GM21360 (cell line): ENCODE measurements around the gene RRAS2.
"Not testable (repeated sequence)": the region's sequence is repeated elsewhere in the genome, so short reads cannot be mapped to it uniquely, and the experiment has no call there.

ENCODE experiments used
- ATAC-seq: cut with Tn5 transposase; IDR thresholded peaks from one replicate; pipeline ENCODE4 v1.9.1; 2021; ENCODE audit warnings: mild to moderate bottlenecking, moderate library complexity; ENCODE audit not compliant: unreplicated experiment

RRAS2 gene

DNA sequence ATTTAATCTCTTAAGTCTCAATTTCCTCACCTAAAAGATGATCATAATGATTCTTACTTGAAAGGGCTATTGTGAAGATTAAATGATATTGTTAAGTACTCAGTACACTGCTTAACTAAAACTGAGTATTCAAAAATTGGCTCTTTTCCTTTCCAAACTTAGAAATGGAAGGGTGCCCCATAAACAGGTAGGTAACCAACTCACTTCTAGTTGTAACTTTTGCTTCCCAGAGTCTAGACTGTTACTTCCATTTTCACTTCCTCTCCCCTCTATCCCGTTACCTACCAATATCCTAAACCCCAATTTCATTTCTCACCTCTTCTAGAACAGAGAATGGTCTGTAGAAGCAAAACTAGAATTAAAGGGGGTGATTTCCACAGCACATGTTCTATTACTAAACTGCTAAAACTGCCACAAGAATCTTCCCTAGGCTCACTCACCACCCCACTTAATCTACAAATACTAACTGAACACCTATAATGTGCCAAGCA, 50.0 kb downstream of the RRAS2 start:
- peak; percentile 41 for ATAC-seq

DNA sequence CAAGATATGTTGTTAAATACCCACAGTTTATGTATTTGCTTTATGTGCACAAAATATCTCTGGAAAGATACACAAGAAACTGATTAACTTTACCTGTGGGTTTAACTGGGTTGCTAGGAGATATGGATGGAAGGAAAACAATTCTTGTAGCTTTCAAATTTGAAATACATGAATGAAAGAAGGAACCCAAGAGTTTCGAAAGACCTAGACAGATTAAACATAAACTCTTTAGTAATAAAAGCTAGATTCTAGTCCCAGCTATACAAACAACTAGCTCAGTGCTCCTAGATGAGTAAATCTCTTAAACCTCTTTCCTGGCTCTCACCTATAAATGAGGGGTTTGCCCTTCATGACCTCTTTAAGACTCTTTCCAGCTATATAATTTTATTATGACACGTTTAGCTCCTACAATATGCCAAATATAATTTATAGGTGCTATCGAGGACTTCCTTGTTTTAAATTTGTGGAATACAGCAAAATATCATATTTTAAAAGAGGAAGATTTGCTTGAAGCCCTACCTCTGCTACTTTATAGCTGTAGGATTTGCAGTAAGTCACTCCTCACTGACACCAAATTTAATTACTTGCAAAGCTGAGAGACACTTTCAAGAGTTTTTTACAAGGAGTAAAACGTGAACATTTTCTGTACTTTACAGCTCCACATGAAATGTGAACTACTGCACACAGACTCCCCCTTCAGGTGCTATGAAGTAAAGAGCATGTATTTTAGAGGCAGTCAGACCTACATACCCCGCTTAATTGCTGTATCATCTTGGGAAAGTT, 50.7 kb downstream of the RRAS2 start:
- ATAC-seq, result peak; percentile 38

DNA sequence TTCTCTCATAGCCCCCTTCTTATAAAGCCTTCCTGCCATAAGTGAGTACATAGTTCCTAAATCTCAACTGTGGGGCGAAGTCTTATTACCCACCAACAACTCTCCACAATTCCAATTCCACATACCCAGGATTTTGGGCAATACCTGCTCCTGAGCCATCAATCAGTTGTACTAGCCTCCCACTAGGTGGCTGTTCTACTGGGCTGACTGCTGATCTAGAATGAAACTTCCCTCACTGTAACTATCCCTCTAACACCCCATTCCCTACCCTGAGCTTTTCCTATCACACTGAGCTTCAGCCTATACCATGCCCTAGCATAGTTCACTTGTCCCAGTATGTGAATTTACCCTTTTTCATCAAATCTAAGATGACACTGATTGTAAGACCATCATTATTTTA, 52.5 kb downstream of the RRAS2 start:
- no peak for ATAC-seq

DNA sequence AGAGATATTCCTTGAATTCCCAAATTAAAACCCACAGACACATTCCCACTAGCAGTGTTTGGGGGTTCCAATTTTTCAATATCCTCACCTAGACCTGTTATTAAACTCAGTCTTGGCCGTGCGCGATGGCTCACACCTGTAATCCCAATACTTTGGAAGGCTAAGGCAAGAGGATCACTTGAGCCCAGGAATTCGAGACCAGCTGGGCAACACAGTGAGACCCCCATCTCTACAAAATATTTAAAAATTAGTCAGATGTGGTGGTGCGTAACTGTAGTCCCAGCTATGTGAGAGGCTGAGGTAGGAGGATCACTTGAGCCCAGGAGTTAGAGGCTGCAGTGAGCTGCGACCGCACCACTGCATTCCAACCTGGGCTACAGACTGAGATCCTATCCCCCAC, 53.3 kb downstream of the RRAS2 start:
- ATAC-seq, result no peak

DNA sequence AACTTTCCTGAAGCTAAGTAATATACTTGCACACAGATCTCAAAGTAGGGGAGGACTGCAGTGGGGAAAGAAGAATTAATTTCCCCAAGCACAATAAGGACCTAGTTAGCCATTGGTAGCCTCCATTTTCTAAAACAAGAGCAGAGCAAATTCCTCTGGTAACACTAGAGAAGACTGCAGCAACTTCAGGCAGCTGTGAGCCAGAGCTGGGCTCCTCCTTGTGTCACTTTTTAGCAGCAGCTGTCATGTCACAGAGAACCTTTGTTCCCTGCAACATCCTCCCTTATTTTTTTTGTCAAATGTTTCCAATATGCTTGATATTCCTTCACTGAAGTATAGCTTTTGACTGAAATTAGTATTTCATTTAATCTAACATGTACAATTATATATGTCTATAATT, 54.4 kb downstream of the RRAS2 start:
- no peak for ATAC-seq

DNA sequence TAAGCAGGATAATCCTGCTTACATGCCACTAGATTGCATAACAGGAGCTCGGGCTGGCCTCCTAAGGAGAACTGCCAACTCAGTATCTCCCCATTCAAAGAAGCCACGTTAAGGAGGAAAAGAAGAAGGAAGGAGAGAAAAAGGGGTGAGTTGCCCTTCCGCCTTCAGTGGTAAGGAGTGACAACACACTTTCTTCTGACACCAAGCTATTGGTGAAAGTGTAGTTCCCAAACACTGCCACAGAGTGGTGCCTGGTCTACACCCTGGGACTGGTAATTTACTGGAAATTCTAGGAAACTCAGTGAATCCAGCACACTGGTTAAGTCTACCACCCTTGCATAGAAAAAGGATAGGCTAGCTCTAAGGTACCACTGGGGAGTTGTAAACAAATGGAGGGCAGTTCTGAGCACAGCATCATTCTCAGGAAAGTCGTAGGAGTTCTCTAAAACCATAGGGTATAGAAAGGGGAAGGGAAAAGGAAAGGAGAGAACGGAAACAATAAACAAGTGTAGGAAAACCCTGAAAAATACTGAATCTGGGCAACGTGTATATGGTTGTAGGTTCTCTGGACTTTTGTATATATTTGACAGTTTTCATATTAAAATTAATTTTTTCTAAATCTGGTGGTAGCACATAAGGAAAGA, 58.2 kb downstream of the RRAS2 start:
- ATAC-seq, result peak; percentile 79

DNA sequence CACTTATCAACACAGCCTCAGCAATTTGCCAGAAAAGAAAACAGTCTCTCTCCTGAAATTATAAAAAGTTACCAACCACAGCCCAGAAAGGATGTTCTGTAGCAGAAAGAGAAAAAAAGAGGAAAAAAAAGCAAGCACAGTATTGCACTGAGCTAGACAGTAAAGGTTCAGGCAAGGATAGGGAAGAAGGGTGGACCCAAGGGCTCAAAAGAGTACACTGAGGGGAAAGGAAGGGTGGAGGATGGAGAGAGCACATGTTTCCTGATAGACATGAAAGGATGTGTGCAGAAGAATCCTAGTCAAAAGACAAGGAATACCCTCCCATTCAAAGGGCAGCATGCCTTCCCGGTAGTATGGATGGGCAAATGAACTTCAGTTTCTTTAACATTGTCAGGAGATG, 59.1 kb downstream of the RRAS2 start:
- ATAC-seq, result no peak

DNA sequence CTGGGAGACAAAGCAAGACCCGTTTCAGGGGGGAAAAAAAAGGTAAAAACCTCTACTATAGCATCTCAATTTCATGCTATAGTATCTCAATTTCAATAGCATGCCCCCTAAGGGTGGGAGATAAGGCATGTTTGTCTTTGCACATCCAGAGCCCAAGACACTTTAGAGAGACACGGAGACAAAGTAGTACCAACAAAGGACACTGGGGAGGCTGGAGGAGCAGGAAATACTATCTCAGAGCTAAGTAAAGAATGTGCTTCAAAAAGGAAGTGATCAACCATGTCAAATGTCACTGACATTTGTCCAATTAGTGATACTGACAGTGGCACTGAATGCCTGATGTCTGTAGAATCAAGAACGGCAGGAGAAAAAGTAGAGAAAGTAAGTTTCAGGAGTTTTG, 68.6 kb downstream of the RRAS2 start:
- ATAC-seq, result no peak

DNA sequence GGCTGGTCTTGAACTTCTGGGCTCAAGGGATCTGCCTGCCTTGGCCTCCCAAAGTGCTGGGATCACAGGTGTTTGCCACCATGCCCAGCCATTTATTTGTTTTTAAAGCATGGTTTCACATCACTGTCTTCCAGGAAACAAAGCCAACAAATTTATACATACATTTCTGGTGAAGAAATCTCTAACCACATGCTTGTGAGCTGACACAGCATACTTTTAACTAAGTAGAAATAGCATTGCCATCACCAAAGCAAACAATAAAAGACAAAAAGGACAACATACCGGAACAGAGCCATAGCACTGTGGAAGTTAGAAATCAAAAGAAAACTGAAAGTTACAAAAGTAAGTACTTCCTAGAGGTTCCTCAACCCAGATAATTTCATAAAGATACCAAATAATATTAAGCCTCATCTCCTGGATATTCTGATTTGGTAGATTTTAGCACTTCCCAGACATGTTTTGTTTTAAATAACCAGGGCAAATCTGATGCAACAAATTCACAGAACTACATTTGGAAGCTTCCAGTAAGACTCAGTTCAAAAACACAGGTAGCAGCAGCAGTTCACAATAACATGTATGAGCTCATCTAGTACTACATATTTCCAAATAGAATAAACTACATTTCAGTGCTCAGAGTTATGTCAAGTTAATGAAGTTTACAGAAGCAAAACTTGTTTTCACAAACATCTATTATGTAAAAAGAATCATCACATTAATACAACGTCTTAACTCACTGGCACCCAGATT, 70.6 kb downstream of the RRAS2 start:
- no peak for ATAC-seq

DNA sequence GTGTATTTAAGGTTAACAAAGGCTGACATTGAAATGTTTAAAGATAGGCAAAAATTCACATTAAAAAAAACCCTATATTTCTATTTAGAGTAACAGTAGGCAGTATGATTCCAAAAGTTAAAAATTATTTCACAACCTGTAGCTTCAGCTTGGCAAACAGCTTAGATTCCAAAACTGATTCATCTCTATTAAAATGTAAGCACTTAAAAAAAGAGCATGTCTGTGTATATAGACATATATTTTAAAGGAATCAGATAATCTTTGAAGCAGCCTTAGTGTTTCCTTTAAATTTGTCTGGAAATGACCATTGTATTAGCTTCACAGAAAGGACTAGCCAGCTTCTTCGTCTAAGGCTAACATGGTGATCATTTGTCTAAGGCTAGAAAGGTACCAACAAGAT, 80.1 kb downstream of the RRAS2 start:
- ATAC-seq, result not testable (repeated sequence)

DNA sequence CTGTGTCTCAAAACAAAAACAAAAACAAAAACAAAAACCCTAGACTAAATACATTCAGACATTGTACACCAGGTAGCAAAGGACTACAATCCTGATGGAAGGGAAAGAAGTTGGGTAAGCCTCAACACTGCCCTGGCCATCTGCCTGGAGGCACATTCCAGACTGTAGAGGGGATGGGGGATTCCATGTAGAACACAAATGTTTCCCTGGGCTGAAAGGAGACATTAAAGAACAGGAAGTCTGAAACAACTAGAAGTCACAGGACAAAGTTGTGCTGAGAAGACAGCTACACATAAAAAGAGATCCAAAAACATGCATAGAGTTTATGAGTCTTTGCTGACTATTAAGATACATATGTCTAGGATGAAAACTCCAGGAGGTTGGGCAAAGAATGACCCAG, 83.9 kb downstream of the RRAS2 start:
- ATAC-seq, result no peak

DNA sequence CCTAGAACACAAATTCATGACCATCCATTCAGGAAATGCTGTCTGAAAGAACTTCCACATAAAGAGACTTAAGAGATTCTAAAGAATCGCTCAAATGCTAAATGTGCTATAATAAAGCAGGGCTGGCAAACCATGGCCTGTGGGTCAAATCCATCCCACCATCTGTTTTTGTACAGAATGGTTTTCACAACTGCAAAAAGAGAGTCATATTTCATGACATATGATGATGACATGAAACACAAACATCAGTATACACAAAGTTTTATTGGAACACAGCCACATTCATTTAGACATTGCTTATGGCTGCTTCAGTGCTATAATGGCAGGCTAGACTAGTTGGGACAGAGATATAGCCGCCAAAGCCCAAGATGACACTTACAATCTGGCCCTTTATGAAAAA, 85.1 kb downstream of the RRAS2 start:
- ATAC-seq, result no peak

DNA sequence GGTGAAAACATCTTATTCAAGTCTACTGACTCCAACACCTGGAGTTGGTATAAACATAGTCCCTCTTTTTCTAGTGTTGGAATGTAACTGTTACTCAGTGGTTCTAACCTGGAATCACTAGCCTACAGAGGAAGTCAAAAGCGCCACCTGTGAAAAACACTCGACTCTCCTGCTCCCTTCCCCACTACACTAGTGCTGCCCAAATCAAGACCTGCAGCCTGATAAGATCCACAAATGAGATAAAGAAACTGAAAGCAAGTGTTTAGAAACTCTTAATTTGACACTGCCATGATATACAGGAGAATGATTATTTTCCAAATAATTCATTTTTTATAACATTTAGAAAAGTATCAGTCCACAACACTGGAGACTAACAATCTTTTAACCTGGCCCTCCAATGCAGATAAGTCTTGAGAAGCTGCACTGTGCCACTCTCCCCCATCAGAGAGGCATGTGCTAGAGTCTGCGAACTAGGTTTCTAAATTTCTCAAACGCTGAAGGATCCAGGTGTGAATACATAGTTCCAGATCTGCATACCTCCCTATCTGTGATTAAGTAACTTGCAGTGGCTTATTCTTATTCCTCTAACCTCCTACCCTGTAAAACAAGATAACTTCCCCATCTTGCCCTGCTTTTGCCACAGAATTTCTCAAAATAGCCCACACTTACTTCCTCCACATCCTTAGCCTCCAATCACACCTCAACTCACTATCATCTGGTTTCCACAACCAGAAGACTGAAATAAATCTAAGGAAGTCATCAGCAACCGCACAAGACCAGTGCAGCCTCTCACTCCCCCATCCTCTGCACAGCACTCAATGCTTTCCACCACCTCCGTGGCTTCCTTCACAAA, 88.1 kb downstream of the RRAS2 start:
- ATAC-seq, result peak; percentile 77

DNA sequence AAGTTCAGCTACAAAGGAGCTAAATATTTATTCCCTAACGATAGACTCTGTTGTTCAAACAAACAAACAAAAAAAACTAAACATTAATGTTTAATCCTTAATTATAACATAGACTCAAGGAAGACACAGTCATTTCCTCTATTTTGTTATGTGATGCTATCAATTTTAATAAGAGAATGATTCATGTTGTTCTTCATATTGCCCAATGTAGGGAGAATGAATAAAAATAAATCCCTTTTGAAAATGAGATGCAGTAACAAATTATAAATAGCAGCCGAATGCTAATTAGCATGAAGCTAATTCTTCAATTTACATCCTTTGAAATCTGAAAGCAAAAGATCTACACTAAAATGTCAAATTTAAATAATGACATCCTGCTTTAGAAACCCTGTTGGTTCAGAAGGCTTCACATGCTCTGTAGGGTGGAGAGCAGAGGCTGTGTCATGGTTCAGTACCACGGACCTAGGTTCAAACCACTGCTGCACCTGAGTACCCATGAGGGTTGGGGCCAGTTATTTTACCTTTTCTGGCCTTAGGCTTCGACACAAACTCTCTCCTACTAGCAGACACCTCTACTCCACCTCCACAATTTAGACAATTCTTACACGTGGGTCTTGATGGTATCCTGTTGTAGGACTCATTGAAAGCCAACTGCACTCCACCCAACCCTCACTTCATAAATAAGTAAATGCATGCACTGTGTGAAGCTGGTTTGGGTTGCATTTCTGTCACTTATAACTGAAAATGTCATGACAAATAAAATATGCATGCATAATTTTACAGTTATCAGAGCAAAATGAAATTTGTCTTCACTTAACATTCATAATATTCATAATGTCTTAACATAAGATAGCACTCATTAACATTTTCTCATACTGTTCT, 89.0 kb downstream of the RRAS2 start:
- ATAC-seq, result no peak

DNA sequence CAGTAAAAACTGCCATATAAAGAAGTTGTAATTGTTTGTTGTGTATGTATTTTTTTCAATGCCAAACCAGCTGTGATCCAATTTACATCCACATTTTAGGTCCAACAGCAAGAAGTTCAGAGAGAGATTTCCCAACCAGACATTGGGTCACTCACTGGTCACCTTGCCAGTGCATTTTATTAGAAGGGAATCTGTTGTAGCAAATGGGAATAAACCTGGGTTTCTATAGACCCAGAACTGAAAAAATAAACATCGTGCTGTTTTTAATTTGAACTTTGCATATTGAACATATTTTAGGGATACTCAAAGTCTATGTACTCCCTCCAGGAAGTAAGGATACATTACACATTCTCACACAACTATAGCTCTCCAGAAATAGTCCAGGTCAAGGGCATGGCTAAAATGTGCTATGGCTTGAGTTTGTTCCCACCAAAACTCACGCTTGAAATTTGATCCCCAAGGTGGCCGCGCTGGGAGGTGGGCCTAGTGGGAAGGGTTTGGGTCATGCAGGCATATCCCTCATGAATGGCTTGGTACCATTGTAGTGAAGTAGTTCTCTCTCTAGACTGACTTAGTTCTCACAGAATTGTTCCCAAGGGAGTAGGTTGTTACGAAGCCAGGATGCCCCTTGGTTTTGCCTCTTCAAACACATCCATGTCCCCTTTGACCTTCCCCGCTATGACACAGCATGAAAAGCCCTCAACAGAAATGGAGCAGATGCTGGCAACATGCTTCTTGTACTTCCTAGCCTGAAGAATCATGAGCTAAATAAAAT, 90.9 kb downstream of the RRAS2 start:
- ATAC-seq, result no peak

DNA sequence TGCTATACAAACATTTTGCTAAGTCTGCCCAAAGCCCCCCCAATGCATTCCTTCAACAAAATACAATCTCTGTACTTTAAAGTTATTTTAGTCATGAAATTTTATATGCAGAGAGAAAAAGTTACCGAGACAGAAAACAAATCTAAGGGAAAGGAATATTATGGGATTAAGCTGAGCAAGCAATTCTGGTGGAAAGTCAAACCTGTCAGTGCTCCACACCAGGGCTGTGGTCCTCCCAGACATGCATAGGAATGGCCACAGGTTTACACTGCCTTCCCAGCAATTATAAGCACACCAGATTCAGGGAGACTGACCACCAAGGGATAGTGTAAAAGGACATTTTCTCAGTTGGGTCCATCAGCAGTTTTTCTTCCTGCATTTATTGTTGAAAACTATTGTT, 92.4 kb downstream of the RRAS2 start:
- ATAC-seq, result no peak

DNA sequence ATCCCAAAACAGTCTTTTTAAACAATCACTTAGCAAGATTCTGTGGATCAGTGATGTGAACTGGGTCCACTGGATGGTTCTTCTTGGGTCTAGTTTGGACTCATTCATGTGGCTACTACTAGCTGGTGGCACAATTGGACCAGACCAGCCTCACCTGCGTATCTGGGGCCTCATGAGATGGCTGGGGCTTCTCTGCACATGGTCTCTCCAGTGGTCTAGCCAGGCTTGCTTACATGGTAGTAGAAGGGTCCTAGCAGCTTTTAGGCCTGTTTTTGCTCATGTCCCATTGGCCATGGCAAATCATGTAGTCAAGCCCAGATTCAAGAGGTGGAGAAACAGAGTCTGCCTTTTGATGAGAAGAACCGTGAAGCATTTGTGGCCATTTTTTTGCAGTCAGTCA, 94.0 kb downstream of the RRAS2 start:
- no peak for ATAC-seq

DNA sequence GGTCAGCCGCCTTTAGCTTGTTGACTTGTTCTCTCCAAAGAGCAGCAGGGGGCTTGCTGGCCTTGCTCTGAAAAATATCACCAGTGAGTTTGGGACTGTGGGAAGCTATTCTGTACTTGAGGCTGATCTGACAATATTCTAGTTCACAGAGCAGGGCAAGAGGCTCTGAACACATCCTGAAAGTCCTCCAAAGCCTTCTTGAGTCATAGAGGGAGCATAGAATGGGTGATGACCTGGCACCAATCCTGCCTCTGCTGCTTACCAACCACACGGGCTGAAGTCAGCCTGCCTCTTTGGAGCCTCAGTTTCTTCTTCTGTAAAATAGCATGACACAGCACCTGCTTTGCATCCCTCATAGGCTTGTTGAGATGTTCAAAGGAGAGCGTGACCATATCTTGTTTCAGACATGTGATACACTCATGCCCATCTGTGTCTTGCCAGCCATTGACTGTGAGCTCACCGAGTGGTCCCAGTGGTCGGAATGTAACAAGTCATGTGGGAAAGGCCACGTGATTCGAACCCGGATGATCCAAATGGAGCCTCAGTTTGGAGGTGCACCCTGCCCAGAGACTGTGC, 96.6 kb downstream of the RRAS2 start:
- ATAC-seq, result no peak

DNA sequence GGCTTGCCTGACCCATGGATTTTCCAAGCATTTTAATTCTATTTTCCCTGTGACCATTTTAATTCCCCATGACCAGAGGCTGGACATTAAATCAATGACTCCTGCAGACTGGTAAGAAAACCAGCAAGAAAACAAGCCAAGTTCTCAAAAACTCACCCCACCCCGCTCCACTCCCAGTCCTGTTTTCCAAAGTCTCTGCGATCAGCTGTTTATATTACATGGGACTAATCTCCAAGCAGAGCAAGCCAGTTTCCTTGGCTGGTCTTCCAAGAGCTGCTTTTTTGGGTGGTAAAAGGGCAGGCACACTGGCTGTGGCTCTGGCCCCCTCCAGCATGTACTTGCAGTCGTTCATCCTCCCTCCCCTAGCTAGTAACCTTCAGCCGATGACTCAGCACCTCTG, 97.9 kb downstream of the RRAS2 start:
- ATAC-seq, result no peak
